ENCODE data around the gene LRP2. TPM values are rescaled to one million over a fixed set of nuclear protein-coding genes. Genes with fewer than 3 reads are reported as not detected.

LRP2 gene
- total RNA-seq, 3 donors from 2014 or later (not counting 1 experiment from before 2014, with no cell fraction given) = not detected

DNA sequence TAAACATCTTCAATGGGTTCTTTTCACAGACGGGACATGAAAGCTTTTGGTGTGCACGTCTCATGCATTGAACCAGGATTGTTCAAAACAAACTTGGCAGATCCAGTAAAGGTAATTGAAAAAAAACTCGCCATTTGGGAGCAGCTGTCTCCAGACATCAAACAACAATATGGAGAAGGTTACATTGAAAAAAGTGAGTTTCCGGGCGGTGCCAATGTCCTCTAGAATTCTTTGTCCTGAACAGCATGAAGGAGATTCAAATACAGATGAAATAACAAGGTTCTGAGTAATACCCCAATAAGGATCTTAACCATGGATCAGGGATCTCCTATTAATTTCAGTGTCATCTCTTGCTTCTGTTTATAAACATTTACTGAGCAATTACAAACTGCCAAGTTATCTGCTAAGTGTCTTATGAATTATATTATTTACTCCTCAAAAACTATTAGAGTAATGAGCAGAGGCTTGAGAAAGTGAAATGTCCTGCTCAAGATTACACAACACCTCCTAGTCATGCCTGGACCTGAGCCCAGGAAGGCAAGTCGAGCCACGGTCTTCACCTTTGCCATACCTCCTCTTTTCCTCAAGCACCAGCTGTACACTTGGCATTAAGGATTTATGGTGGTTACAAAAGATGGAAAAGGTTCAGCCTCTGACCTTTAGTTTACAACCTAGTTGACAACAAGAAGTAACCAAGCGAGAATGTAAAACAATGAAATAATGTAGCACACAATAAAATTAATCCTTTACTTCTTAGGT is 270.4 kb downstream of the LRP2 start:
- H3K36me3 Mint-ChIP-seq = no peaks in the 10 kb centered on the region
- no peaks in the 10 kb centered on the region for H3K27me3 Mint-ChIP-seq (ENCODE audit: low read depth in 2 of 2)
- ATAC-seq (no peak), DNase-seq (no peak)
- no peaks in the 10 kb centered on the region for H3K9me3 Mint-ChIP-seq
- Histone ChIP-seq H3K4me1 (ENCODE audit: control insufficient read depth, insufficient read depth, low read length) (no peaks in the 10 kb centered on the region), H3K27me3 (ENCODE audit: control insufficient read depth, insufficient read depth, low read length) (no peaks in the 10 kb centered on the region), H3K36me3 (ENCODE audit: control insufficient read depth, insufficient read depth, low read length) (no peaks in the 10 kb centered on the region), H3K27ac (ENCODE audit: low read length) (no peak overlapping the region), H3K9me3 (ENCODE audit: control insufficient read depth, insufficient read depth, low read length) (no peaks in the 10 kb centered on the region), H3K4me3 (ENCODE audit: low read length) (no peak overlapping the region)
- H3K4me3 Mint-ChIP-seq = no peak overlapping the region
- H3K4me1 Mint-ChIP-seq = peaks cover 11 to 19% of the 10 kb centered on the region in 2 donors
- intact Hi-C loops (cut with micrococcal nuclease) = no loop called here
- 92% methylated on average over 5 of the region's 8 CpGs for WGBS (ENCODE audit: insufficient coverage)
- no peak overlapping the region for H3K27ac Mint-ChIP-seq
- TF ChIP-seq, protein P1, sequence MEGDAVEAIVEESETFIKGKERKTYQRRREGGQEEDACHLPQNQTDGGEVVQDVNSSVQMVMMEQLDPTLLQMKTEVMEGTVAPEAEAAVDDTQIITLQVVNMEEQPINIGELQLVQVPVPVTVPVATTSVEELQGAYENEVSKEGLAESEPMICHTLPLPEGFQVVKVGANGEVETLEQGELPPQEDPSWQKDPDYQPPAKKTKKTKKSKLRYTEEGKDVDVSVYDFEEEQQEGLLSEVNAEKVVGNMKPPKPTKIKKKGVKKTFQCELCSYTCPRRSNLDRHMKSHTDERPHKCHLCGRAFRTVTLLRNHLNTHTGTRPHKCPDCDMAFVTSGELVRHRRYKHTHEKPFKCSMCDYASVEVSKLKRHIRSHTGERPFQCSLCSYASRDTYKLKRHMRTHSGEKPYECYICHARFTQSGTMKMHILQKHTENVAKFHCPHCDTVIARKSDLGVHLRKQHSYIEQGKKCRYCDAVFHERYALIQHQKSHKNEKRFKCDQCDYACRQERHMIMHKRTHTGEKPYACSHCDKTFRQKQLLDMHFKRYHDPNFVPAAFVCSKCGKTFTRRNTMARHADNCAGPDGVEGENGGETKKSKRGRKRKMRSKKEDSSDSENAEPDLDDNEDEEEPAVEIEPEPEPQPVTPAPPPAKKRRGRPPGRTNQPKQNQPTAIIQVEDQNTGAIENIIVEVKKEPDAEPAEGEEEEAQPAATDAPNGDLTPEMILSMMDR (IDR thresholded peaks at IDR 0.05) = no peak

DNA sequence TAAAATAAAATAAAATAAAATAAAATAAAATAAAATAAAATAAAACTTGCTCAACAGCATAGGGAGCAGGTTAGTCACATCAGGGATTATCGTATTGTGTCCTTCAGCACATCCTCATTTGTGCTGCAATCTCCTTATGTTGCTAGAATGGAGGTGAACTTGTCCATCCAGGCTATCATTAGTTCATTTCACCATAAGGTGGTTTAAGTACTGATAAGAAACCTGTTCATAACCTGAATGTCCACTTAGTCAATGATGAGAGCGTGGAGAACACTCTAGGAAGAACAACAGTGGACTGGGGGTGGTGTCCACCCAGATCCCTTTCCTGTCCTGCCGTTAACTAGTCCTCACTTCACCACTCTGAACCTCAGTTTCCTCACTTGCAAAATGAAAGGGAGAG is 271.1 kb downstream of the LRP2 start:
- H3K4me3 Mint-ChIP-seq = no peak overlapping the region
- no peak for ATAC-seq
- Histone ChIP-seq H3K9me3 (ENCODE audit: control insufficient read depth, insufficient read depth, low read length) (no peaks in the 10 kb centered on the region), H3K4me3 (ENCODE audit: low read length) (no peak overlapping the region), H3K4me1 (ENCODE audit: control insufficient read depth, insufficient read depth, low read length) (no peaks in the 10 kb centered on the region), H3K36me3 (ENCODE audit: control insufficient read depth, insufficient read depth, low read length) (no peaks in the 10 kb centered on the region), H3K27me3 (ENCODE audit: control insufficient read depth, insufficient read depth, low read length) (no peaks in the 10 kb centered on the region), H3K27ac (ENCODE audit: low read length) (no peak overlapping the region)
- intact Hi-C loops (cut with micrococcal nuclease) = no loop called here
- TF ChIP-seq, protein P1 (IDR thresholded peaks at IDR 0.05) = no peak
- whole genome bisulfite sequencing (ENCODE audit: insufficient coverage) = 87% methylated on average over 2 of the region's 3 CpGs
- H3K36me3 Mint-ChIP-seq = peaks cover 5% of the 10 kb centered on the region
- H3K4me1 Mint-ChIP-seq = peaks cover 11 to 18% of the 10 kb centered on the region in 2 donors
- no peak for DNase-seq
- H3K27ac Mint-ChIP-seq = no peak overlapping the region
- H3K27me3 Mint-ChIP-seq (ENCODE audit: low read depth in 2 of 2) = peaks cover 2 to 5% of the 10 kb centered on the region in 2 donors
- H3K9me3 Mint-ChIP-seq = no peaks in the 10 kb centered on the region

DNA sequence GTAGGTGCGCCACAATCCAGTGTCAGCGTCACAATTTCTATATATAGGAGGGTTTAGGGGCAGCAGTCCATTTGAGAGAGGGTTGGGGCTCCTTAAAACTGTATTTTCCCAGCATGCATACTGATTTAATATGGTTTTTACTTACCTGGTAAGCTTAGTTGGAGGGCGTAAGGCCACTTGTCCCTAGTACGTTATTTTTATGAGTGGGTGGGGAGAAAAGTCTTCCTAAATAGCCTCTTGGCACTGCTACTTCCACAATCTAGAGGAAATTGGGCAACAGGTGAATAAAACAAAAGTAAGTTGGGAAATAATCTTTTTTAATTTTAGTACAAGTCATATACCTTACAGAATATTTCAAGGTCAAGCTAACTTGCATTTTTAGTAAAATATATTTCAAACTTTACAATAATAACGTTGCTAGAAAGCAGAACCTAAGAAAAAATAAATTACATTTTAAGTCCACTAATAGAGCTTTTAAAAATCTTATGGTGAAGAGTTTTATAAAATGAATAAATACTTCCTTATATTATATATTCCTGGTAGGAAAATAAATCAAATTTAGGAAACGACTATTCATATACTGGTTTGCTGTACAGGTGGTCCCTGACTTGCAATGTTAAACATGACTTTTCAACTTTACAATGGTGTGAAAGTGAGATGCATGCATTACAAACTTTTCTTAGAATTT is 272.1 kb downstream of the LRP2 start:
- no peak overlapping the region for H3K4me3 Mint-ChIP-seq
- H3K4me1 Mint-ChIP-seq = peaks cover 2 to 8% of the 10 kb centered on the region in 2 donors
- H3K9me3 ChIP-seq (ENCODE audit: control insufficient read depth, insufficient read depth, low read length) = no peaks in the 10 kb centered on the region
- TF ChIP-seq, protein P1 (IDR thresholded peaks at IDR 0.05) = no peak
- no peaks in the 10 kb centered on the region for H3K4me1 ChIP-seq (ENCODE audit: control insufficient read depth, insufficient read depth, low read length)
- H3K9me3 Mint-ChIP-seq = peaks cover 0 to 3% of the 10 kb centered on the region in 2 donors
- H3K27me3 Mint-ChIP-seq (ENCODE audit: low read depth in 2 of 2) = peaks cover 2 to 13% of the 10 kb centered on the region in 2 donors
- H3K27ac Mint-ChIP-seq = no peak overlapping the region
- intact Hi-C loops (cut with micrococcal nuclease) = no loop called here
- H3K27me3 ChIP-seq (ENCODE audit: control insufficient read depth, insufficient read depth, low read length) = no peaks in the 10 kb centered on the region
- WGBS (ENCODE audit: insufficient coverage) = 91% methylated on average over 3 of the region's 6 CpGs
- H3K4me3 ChIP-seq (ENCODE audit: low read length) = no peak overlapping the region
- DNase-seq (no peak), ATAC-seq (no peak)
- no peak overlapping the region for H3K27ac ChIP-seq (ENCODE audit: low read length)
- H3K36me3 Mint-ChIP-seq = peaks cover 14% of the 10 kb centered on the region
- no peaks in the 10 kb centered on the region for H3K36me3 ChIP-seq (ENCODE audit: control insufficient read depth, insufficient read depth, low read length)

Measured in natural killer cell (primary cell).